DMS 273 treated with DMSO at 0.1 percent for 48 hours (cell line): Measurements from ENCODE around the gene CLDN7.

Source experiments
- DNase-seq: peaks from one replicate; lab custom pipeline; 2025; lab: John Stamatoyannopoulos, UW

The CLDN7 gene

DNA sequence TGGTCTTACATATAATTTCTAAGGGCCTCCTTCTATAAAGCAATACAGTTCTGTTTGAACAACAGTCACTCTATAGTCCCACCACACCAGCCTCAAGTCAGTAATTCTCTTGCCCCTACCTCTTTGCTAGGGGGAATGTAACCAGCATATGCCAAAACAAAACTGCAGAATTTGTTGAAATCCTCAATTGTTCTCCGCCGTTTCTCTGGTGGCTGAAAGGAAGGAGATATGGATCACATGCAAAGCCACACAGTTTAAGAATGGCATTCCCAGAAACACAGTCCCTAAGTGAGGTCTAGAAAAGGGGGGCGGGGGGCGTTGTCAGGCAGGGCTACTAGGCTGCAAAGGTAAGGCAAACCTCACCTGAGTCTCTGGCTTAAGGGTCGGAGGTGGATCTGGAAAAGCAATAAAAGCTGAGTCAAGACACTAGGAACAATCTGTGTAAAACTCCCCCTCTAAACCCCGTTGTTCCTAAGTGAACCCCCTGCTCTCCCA lies 25.0 kb downstream of the CLDN7 start:
- no peak for DNase-seq

DNA sequence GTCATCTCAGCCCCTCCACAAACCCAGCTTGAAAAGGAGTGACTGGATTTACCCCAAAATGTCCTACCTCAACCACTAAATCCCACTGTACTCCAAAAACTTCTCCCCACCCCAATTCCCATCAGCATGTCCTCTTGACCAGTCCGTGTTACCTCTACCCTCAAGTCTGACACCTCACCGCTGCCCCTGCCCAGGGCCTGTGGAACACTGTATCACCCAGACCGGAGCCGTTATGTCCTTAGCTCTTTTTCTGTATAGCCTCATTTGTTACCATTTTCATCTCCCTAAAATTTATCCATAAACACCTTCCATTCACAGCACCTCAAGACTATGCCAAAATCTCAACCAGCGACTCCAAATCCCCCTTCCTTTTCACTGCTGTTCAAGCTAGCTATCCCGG lies 25.5 kb downstream of the CLDN7 start:
- no peak for DNase-seq

DNA sequence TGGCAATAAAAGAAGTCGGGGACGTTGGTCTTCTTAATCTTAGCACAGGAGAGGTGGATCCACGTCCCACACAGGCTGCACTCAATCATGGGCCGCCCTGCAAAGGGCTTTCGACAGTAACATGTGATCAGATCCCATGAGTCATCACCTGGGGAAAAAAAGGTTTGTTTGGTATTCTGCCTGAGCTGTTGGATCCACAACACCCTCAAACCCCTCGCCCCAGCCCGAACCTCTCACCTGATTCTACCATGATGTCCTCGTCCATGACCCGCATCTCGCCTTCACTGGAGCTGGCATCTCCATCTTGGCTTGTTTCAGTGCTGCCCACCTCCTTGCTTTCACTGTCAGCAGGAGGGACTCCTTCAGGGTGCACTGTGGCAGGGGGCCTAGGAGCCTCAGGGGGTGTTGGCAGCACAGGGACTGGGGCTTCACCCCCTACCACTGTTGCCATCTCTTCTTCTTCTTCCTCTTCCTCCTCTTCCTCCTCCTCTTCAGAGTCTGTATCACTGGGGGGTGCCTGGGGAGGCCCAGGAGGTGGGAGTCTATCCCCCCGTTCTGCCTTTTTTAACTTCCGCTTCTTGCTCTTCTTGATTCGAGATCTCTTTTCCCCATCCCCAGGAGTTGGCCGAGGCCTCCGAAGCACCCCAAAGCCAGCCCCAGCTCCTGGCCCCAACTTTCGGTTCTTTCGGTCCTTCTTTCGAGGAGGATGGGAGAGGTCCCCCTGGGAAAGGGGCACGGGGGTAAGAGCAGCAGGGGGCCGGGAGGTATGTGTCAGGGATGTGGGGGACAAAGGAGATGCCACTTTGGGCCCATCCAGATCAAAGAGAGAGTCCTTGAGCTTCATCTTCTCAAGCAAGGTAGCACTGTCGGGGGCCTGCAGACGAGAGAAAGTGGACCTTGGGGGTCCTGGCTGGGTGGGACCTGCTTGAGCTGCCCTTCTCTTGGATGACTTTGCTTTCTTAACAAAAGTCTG lies 26.3 kb downstream of the CLDN7 start:
- DNase-seq = no peak

DNA sequence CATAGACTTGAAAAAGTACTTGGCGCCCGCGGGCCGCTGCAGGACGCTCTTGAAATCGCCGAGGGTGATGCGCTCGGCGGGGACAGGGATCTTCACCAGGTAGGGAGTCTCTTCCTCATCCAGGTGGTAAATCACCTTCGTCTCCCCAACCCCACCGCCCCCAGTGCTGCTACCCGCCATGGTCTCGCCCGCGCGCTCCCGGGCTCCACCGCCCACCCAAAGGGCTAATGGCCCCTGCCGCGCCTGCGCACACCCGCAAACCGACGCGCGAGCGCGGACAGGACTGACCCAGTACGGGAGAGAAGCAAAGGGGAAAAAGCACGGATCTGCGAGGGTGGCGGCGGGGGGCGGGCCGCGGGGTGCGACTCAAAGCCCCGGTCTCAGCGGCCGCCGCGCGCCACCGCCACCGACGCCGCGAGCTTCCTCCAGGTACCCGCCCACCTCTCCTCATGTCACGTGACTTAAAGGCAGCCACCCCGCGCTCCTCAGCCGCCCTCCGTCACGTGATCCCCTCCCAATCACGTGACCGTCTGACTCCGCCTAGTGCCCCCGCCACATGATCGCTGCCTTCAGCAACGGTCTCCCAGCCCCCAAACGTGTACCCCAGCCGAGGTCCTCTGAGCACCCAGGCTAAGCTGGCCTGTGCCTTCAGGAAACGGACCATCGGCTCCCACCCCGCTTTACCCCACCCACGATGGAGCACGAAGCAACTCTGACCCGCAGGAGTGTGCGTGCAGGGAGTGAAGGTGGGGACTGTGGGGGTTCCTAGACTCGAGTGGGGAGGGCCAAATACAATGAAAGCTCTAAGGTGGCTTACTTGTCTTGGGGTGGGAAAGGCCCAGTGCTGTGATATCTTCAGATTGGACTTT lies 28.0 kb downstream of the CLDN7 start, which contains the start of gene DVL2:
Gene DVL2 (minus strand): TSS at position 435 of the 869 bp plus-strand sequence. CDS start 255 bp downstream, at position 180.
- DNase-seq = peak; percentile 86

DNA sequence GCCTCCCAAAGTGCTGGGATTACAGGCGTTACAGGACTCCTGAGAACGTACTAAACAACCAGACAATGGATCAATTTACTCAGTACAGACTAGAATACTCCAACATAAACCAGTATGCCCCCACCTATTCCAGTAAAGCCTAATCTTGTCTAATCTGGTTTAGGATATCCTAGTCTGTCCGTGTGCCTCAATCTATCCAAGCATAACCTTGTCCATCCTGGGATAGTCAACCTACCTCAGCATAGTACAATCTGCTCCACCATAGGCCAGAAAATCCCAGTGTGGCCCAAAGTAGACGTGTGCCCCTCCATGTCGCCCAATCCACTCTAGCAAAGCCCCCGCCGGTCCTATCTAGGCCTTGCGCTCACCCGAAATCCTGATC lies 28.6 kb downstream of the CLDN7 start:
- no peak for DNase-seq

DNA sequence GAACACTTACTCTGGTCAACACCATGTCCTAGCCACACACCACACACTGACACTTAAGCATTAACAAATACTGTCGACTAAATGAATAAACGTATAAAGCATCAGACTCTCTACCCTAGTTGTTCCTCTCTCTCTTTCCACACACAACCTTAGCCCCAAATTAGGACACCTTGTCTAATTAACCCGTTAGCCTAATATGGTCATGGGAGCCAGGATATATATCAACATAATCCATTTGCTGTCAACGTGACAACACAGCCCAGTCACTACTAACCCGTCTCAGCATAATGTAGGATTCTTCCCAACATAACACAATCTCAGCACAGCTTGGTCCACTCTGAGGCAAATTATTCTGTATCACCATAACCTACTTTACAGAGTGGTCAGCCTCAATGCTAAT lies 30.2 kb downstream of the CLDN7 start:
- no peak for DNase-seq

DNA sequence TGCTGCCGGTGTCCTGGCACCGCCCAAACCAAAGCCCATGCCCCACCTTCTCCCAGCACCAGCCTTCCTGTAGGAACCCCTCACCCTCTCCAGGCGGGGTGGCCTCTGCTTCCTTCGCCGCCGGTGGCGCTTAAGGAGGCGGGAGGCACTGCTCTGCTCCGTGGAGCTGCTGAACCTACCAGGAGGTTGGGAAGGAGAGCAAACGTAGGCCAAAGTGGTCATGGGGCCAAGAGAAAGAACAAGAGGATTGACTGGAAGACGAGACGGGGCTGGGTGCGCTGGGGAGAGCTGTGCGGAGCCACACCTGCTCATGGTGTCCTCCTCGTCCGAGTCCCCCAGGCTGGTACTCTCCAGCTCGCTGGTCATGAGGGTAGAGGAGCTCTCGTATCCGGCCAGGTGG lies 32.8 kb downstream of the CLDN7 start:
- DNase-seq = no peak

DNA sequence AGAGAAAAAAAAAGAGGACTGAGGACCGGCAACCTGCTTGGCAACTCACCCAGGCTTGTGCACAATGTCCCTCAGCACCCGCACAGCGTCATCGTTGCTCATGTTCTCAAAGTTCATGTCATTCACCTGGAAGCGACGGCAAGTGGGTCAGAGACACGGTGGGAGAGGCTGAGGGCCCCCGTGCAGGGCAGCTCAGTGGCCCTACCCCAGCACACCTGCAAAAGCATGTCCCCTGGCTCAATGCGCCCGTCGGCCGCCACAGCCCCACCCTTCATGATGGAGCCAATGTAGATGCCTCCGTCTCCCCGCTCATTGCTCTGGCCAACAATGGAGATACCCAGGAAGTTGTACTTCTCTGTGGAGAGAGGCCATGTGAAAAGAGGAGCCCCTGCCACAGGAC lies 33.4 kb downstream of the CLDN7 start:
- DNase-seq = no peak

DNA sequence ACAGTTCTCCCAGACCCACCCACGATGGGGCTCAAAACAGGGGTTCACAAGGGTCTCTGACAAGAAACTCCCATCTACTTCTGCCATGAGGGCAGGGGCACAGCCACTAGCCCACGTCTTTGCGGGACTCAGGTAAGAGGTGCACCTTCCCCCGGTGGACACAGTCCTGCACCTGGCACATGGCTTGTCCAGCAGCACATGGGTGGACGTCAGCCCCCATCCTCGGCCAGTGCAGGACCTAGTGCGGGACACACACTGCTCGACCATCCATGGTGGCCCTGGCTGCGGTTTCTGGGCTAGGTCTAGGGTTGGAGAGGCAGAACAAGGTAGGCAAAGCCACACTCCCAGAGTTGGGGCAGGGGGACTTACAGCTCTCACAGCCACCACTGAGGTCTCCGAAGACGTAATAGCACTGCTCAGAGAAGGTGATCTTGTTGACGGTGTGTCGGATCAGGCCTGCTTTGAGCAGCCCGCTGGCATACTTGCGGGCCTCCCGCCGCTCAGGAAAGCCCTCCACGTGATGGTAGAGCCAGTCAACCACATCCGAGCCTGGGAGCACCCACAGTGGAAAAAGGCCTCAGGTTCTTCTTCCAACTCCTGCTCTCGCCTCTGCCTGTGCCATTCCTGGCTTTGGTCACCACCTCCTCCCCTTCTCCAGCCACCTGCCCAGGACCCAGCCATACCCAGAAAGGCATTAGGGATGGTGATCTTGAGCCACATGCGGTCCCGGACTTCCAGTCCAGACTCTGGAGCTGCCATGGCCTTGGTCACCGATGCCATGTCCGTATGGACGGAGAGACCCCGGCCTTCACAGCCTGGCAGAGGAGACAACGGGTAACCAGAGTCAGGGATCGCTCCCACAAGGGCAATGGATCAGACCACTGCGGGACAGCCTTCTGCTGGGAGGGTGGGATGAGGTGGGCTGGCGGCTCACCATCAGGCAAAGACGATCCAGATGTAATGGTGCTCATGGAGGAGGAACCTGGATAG lies 35.3 kb downstream of the CLDN7 start:
- no peak for DNase-seq

DNA sequence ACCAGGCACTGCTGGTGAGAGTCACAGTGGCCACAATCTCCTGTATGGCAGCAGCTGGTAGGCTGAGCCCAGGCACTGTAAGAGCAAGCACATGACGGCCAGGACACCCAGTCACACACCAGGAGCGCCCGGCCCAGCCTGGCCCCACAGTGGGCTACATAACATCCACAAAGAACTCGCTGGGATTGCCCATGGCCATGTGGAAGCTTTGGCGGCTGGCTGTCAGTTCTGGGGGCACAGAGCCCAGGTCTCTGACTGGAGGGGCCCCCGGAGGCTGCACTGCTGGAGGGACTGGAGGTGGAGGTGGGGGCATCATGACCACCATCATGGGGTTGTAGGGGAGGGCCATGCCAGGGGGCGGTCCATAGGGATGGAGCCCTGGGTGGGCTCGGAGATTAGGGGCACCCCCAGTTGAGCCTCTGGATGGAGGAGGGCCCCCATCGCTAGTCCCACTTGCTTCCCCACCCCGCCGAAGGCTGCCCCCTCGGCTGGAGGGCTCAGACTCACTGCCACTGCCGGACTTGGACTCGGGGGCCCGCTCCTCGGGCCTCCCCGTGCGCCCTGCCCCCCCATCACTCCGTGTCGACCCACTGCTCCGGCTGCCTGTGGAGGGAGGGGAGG lies 36.5 kb downstream of the CLDN7 start:
- DNase-seq = no peak

DNA sequence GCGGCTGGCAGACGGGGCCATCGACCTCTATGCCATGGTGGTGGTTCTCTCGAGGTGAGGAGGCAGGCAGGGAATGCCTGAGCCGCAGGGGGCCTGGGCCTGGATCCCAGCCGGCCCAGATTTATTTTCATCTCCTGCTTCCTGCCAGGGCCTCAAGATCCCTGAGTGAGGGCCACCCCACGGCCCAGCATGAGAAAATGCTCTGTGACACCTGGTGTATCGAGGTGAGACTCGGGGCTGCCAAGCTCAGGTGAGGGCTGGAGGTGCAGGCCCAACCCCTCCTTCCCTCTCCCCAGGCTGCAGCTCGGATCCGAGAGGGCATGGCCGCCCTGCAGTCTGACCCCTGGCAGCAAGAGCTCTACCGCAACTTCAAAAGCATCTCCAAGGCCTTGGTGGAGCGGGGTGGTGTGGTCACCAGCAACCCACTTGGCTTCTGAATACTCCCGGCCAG lies 37.6 kb downstream of the CLDN7 start:
- DNase-seq = no peak

DNA sequence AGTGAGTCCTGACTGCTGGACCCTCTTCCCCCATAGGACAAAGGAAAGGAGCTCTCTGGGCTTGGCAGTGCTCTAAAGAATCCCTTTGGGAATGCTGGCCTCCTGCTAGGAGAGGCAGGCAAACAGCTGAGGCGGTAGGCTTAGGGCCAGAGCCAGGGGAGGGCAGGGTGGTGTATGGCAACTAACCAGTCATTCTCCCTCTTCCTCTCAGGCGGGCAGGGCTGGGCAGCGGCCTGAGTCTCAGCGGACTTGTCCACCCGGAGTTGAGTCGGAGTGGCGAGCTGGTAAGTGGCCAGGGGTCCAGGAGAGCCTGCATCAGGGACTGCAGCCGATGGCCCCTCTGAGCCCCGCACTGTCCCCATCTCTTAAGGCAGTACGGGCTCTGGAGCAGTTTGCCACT lies 38.2 kb downstream of the CLDN7 start:
- no peak for DNase-seq

DNA sequence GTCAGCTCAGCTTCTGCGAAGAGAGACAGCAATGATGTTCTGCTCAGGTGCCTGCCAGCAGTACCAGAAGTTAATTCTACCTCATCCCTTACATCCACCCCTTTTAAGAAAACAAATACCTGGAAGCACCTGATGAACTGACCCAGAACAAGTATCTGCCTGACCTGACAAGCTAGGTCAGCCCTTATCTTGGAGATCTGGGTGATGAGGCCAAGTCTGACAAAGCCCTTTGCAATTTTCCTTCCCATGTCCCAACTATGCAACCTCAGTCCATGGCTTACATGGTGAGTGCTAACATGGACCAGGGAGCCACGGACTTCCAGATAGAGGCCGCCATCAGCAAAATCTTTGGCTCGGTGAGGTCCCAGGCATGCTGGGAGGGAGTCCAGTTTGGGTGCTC lies 38.9 kb downstream of the CLDN7 start:
- DNase-seq = no peak

DNA sequence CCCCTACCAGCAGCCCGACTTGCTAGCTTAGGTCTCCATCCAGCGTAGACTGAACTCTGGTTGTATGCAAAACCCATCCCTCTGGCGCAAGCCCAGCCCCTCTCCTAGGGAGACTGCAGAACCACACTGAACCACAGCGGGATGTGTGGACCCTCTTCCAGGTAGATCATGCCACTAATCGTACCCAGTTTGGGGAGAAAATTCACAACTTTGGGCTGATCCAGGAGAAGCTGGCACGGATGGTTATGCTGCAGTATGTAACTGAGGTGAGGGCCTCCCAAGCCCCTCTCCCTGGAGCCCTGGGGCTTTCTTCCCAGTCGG lies 39.3 kb downstream of the CLDN7 start:
- DNase-seq = no peak

DNA sequence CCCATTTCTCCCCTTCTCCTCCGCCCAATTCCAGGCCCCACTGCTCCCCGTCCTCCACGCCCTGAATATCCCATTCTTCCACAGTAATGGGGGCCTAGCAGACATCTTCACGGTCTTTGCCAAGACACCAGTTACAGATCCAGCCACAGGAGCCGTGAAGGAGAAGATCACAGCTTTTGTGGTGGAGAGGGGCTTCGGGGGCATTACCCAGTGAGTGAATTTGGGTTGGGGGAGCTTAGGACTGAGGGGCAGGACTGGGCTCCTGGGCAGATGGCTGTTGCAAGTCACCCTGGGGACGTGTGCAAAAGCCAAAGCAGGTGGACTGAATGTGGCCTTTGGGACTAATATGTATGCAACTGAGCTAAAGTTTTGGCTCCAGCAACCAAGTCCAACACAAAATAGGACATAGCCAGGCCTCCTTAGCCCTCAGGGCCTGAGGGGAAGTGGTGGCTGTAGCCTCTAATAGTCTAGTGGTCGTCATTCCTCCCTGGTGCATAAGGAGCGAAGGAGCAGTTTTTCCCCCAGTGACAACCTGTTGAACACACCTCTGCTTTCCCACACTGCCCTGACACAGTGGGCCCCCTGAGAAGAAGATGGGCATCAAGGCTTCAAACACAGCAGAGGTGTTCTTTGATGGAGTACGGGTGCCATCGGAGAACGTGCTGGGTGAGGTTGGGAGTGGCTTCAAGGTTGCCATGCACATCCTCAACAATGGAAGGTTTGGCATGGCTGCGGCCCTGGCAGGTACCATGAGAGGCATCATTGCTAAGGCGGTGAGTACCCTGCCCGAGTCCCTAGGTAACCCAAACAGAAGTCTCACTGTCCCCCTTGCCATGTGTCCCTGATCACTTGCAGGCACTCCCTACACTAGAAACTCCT lies 39.9 kb downstream of the CLDN7 start:
- no peak for DNase-seq

DNA sequence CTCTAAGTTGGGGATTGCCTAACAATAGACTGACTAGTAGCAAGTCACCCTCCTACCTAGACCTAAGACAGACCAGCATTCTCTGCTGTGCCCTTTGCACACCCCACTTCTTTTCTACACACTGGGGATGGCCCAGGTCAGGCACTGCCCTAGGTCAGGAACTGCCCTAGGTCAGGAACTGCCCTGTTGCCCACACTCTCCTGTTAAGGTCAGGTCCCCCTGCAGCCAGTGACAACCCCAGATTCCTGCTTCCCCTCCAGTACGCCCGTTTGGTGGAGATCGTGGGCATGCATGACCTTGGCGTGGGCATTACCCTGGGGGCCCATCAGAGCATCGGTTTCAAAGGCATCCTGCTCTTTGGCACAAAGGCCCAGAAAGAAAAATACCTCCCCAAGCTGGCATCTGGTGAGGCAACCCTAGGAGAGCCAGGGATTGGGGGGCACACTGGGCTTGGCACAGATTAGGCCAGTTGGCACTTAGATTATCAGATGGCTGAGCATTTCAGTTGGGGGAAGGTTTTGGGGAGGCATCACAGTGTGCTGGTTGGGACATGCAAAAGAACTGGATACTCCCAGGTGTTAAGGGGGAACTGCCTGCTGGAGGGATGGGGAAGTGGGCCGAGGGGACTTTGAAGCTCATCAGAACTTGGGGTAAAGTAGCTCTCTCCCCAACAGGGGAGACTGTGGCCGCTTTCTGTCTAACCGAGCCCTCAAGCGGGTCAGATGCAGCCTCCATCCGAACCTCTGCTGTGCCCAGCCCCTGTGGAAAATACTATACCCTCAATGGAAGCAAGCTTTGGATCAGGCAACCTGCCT lies 40.8 kb downstream of the CLDN7 start:
- no peak for DNase-seq

DNA sequence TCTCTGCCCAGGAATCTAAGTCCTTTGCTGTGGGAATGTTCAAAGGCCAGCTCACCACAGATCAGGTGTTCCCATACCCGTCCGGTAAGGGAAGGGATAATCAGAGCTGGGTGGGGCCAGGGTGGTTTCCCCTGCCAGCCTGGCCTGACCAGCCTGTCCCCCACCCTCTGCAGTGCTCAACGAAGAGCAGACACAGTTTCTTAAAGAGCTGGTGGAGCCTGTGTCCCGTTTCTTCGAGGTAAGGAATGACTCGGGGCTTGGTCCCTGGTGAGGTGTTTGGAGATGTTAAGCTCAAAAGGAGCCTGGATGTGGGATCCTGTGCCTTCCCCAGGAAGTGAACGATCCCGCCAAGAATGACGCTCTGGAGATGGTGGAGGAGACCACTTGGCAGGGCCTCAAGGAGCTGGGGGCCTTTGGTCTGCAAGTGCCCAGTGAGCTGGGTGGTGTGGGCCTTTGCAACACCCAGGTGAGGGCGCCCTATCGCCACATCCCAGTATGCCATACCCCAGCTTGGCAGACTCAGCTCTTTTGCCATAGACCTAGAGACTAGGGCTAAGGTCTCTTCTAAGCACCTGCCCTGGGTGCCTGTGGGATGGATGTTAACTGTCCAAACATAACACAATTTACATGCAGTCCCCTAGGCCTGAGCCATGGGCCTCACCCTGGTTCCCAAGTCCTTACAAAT lies 41.5 kb downstream of the CLDN7 start:
- DNase-seq = peak; percentile 16

DNA sequence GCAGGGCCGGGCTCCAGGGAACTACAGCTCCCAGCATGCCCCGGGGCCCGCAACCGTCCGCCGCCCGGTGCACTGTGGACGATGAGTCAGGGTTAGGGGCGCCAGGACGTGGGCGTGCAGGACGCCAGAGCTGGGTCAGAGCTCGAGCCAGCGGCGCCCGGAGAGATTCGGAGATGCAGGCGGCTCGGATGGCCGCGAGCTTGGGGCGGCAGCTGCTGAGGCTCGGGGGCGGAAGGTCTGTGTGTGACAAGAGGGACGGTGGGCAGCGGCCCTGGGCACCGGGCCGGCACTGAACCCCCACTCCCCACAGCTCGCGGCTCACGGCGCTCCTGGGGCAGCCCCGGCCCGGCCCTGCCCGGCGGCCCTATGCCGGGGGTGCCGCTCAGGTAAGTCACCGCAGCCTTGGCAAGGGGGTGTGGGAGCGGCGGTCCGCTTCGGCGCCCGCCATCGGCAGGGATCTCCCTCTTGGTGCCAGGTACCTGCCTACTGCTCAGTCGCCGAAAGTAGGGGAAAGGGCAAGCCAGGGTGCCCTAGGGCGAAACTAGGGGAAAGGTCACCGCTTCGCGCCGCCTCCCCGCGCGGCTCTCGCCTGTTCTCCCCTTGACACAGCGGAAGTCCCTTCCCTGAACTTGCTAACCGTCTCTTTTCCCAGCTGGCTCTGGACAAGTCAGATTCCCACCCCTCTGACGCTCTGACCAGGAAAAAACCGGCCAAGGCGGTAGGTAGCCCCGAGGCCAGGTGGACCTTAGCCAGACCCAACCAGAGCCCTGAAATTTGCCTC lies 42.3 kb downstream of the CLDN7 start, which contains the start of the genes ACADVL and DLG4:
Gene ACADVL (plus strand): TSS at position 127 of the 781 bp plus-strand sequence. CDS start 47 bp downstream, at position 174.
Gene DLG4 (minus strand): TSS at position 25 of the 781 bp plus-strand sequence.
- DNase-seq = no peak
